Fibroblast of lung (primary cell): ENCODE data around the gene LYRM2.

Experiments used
- EZH2 ChIP-seq: IDR thresholded peaks from 2 replicates; pipeline ENCODE4 v1.5.1; 2012; ENCODE audit warnings: low read length, control low read depth, mild to moderate bottlenecking; ENCODE audit errors: missing control alignments
- TF ChIP-seq, protein P1 (sequence below), 2 donors: IDR thresholded peaks in 1 of 2; conservative IDR thresholded peaks in 1 of 2; 1 replicate in 1 of 2; 2 replicates in 1 of 2; pipeline ENCODE4 v1.5.1; 2011 to 2012; ENCODE audit warnings: low read length in 2 of 2, control low read depth in 1 of 2, inconsistent platforms in 1 of 2, low read depth in 1 of 2, mild to moderate bottlenecking in 1 of 2

- TF ChIP-seq, protein P1, sequence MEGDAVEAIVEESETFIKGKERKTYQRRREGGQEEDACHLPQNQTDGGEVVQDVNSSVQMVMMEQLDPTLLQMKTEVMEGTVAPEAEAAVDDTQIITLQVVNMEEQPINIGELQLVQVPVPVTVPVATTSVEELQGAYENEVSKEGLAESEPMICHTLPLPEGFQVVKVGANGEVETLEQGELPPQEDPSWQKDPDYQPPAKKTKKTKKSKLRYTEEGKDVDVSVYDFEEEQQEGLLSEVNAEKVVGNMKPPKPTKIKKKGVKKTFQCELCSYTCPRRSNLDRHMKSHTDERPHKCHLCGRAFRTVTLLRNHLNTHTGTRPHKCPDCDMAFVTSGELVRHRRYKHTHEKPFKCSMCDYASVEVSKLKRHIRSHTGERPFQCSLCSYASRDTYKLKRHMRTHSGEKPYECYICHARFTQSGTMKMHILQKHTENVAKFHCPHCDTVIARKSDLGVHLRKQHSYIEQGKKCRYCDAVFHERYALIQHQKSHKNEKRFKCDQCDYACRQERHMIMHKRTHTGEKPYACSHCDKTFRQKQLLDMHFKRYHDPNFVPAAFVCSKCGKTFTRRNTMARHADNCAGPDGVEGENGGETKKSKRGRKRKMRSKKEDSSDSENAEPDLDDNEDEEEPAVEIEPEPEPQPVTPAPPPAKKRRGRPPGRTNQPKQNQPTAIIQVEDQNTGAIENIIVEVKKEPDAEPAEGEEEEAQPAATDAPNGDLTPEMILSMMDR (conservative IDR thresholded peaks at IDR 0.05 in 1 of 2, IDR thresholded peaks at IDR 0.05 in 1 of 2; ENCODE audit: low read depth in 1 of 2, low read length in 2 of 2): no peak
- TF ChIP-seq EZH2: no peak
Observed at GRCh38 chr6:89591745-89592144, 46.8 kb downstream of the LYRM2 start.
